Endothelial cell of umbilical vein (primary cell): ENCODE results near the gene BMP2. TPM values are rescaled to one million over a fixed set of nuclear protein-coding genes. Genes with fewer than 3 reads are reported as not detected.

Experiments used
- BruUV-seq: library from RNA; stranded (reverse); fragments of 400-500 nt; replicated peaks from 2 replicates; lab custom pipeline; 2021; lab: Mats Ljungman, UMichigan
- CTCF ChIA-PET: fragments of 300-600, 350-600 bp; sonication (Branson Sonifier 250); formaldehyde crosslinking; loops from one replicate; lab custom pipeline; 2021; ENCODE audit warnings: antibody characterized with exemption, inconsistent platforms; lab: Charles Lee
- POLR2A ChIA-PET: fragments of 300-600, 350-600 bp; sonication (Branson Sonifier 250); formaldehyde crosslinking; loops from one replicate; lab custom pipeline; 2021; ENCODE audit warnings: antibody characterized with exemption, inconsistent platforms; lab: Charles Lee
- DNase-seq: peaks from one replicate; pipeline ENCODE4 v3.0.0-alpha.2; 2011; ENCODE audit warnings: low read depth, low spot score
- FAIRE-seq: peaks from 2 replicates; lab custom pipeline; 2011; peaks lifted over from hg19 to GRCh38; lab: Jason Lieb, UNC
- H2AFZ ChIP-seq: 2 replicates; pipeline ENCODE4 v1.6.0; 2012; ENCODE audit warnings: low read depth, low read length, control low read depth, inconsistent platforms
- H3K27ac ChIP-seq: 2 replicates; pipeline ENCODE4 v1.5.1; 2011; ENCODE audit warnings: low read depth, mild to moderate bottlenecking, control low read depth, low read length, moderate library complexity; ENCODE audit not compliant: insufficient read depth
- H3K27me3 ChIP-seq, 2 experiments: 2 replicates each; pipeline versions ENCODE4 v1.6.0 to v1.6.1; 2011; ENCODE audit warnings: low read length in 2 of 2, mixed read lengths in 1 of 2; ENCODE audit not compliant: control insufficient read depth in 2 of 2, insufficient read depth in 2 of 2
- H3K36me3 ChIP-seq, 2 experiments: 2 replicates in 1 of 2; 3 replicates in 1 of 2; pipeline ENCODE4 v1.5.1; 2011; ENCODE audit warnings: low read length in 2 of 2, mild to moderate bottlenecking in 1 of 2, moderate library complexity in 1 of 2; ENCODE audit not compliant: control insufficient read depth in 2 of 2, insufficient read depth in 2 of 2; ENCODE audit errors: extremely low read depth in 1 of 2
- H3K4me1 ChIP-seq: 3 replicates; pipeline ENCODE4 v1.5.1; 2011; ENCODE audit warnings: mild to moderate bottlenecking, low read length; ENCODE audit not compliant: control insufficient read depth, insufficient read depth; ENCODE audit errors: extremely low read depth
- H3K4me2 ChIP-seq: 2 replicates; pipeline ENCODE4 v1.6.1; 2011; ENCODE audit warnings: low read length, control low read depth, mixed read lengths; ENCODE audit not compliant: insufficient read depth
- H3K4me3 ChIP-seq, 3 experiments: fragments of 200-600 bp in 1 of 3; sonication (generic), shearing (Covaris generic) in 1 of 3; replicated peaks in 1 of 3; 2 replicates each; pipeline ENCODE4 v1.5.1; 2011 to 2016; ENCODE audit warnings: control low read depth in 3 of 3, low read length in 3 of 3, mild to moderate bottlenecking in 2 of 3, inconsistent platforms in 1 of 3, low read depth in 1 of 3, moderate library complexity in 1 of 3; ENCODE audit not compliant: insufficient read depth in 1 of 3
- H3K79me2 ChIP-seq: 2 replicates; pipeline ENCODE4 v1.6.0; 2012; ENCODE audit warnings: low read length, inconsistent platforms; ENCODE audit not compliant: control insufficient read depth, insufficient read depth
- H3K9ac ChIP-seq: replicated peaks from 2 replicates; pipeline ENCODE3; 2011; ENCODE audit warnings: low read length, control low read depth; ENCODE audit not compliant: insufficient read depth; ENCODE audit errors: extremely low read depth
- H3K9me1 ChIP-seq: replicated peaks from 3 replicates; pipeline ENCODE4 v1.6.0; 2011; ENCODE audit warnings: mild to moderate bottlenecking, low read length; ENCODE audit not compliant: control insufficient read depth, insufficient read depth; ENCODE audit errors: extremely low read depth
- H3K9me3 ChIP-seq: replicated peaks from 2 replicates; pipeline ENCODE4 v1.5.1; 2012; ENCODE audit warnings: low read length, inconsistent platforms; ENCODE audit not compliant: control insufficient read depth, insufficient read depth
- H4K20me1 ChIP-seq: replicated peaks from 2 replicates; pipeline ENCODE3; 2011; ENCODE audit warnings: mild to moderate bottlenecking, low read length; ENCODE audit not compliant: control insufficient read depth, insufficient read depth; ENCODE audit errors: extremely low read depth
- EZH2 ChIP-seq: IDR thresholded peaks from 2 replicates; pipeline ENCODE4 v1.6.1; 2012; ENCODE audit warnings: borderline replicate concordance, low read depth, mild to moderate bottlenecking, moderate library complexity, low read length, inconsistent platforms; ENCODE audit not compliant: severe bottlenecking
- FOS ChIP-seq: IDR thresholded peaks from 2 replicates; pipeline ENCODE4 v1.6.1; 2011; ENCODE audit warnings: mild to moderate bottlenecking, low read length, moderate library complexity, borderline replicate concordance; ENCODE audit not compliant: insufficient read depth
- GATA2 ChIP-seq: IDR thresholded peaks from 2 replicates; pipeline ENCODE4 v1.7.0; 2011; ENCODE audit warnings: low read depth, mild to moderate bottlenecking, moderate library complexity, mixed read lengths, low read length; ENCODE audit not compliant: insufficient read length, insufficient read depth
- JUN ChIP-seq: IDR thresholded peaks from 2 replicates; pipeline ENCODE4 v1.6.1; 2011; ENCODE audit warnings: borderline replicate concordance, low read depth; ENCODE audit not compliant: insufficient read length, insufficient read depth
- MYC ChIP-seq: IDR thresholded peaks from one replicate; pipeline ENCODE4 v1.6.1; 2011; ENCODE audit warnings: mild to moderate bottlenecking, low read depth, low read length
- POLR2A ChIP-seq: IDR thresholded peaks from 2 replicates; pipeline ENCODE4 v1.6.1; 2012; ENCODE audit warnings: low read depth, mild to moderate bottlenecking, control low read depth, low read length
- POLR2AphosphoS5 ChIP-seq: IDR thresholded peaks from 2 replicates; pipeline ENCODE4 v1.6.1; 2012; ENCODE audit warnings: low read depth, mild to moderate bottlenecking, control low read depth, low read length, moderate library complexity; ENCODE audit not compliant: insufficient read depth
- dilution Hi-C: fragments of 300-500 bp; cut with MboI; formaldehyde crosslinking; loops from one replicate; pipeline ENCODE4 v1.15.0; 2019; ENCODE audit warnings: low sequenced_read_pairs; ENCODE audit not compliant: extremely low pct_ligation_motif_present
- intact Hi-C: fragments of 100-400 bp; cut with micrococcal nuclease; formaldehyde crosslinking; loops from one replicate; pipeline ENCODE4 v1.10.0; 2022
- polyA plus RNA-seq, 4 experiments: library from polyadenylated mRNA; depleted of rRNA in 3 of 4; stranded (reverse) in 3 of 4; unstranded in 1 of 4; fragments of >200 nt; gene quantifications; 2 replicates each; pipeline versions ENCODE4 v1.2.1 to v1.2.3, GENCODE V29; 2011 to 2012; ENCODE audit warnings: missing spikeins in 1 of 4
- total RNA-seq: library from RNA; stranded (reverse); gene quantifications from 2 replicates; pipeline ENCODE4 v1.2.3, GENCODE V29; 2021
- TF ChIP-seq, protein P1 (sequence below): IDR thresholded peaks from 2 replicates; pipeline ENCODE4 v1.6.1; 2011; ENCODE audit not compliant: insufficient read depth, insufficient read length
- TF ChIP-seq, protein P2 (sequence below), 2 donors: IDR thresholded peaks; 1 replicate in 1 of 2; 2 replicates in 1 of 2; pipeline ENCODE4 v1.5.1; 2011; ENCODE audit warnings: low read length in 2 of 2, mild to moderate bottlenecking in 2 of 2, moderate library complexity in 2 of 2, control low read depth in 1 of 2, inconsistent platforms in 1 of 2, low read depth in 1 of 2; ENCODE audit not compliant: insufficient read depth in 1 of 2; ENCODE audit errors: extremely low read depth in 1 of 2

The BMP2 gene
- total and polyA plus RNA-seq, 2 donors (not counting 3 experiments of a cell fraction or from before 2014, with no cell fraction given) = 7.1 to 15.7 TPM

DNA sequence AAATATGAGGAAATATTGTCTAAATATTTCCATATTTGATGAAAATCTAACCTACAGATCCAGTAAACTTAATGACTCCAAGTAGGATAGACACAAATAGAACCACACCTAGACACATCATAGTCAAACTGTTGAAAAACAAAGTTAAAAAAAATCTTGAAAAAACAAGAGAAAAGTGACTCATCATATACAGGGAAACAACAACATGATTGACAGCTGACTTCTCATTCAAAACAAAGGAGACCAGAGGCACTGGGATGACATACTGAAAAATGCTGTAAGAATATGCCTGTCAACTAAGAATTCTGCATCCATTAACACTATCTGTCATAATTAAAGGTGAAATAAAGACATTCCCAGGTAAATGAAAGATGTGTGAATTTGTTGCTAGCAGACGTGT is 38.8 kb downstream of the BMP2 start:
- dilution Hi-C loops = no loop called here

DNA sequence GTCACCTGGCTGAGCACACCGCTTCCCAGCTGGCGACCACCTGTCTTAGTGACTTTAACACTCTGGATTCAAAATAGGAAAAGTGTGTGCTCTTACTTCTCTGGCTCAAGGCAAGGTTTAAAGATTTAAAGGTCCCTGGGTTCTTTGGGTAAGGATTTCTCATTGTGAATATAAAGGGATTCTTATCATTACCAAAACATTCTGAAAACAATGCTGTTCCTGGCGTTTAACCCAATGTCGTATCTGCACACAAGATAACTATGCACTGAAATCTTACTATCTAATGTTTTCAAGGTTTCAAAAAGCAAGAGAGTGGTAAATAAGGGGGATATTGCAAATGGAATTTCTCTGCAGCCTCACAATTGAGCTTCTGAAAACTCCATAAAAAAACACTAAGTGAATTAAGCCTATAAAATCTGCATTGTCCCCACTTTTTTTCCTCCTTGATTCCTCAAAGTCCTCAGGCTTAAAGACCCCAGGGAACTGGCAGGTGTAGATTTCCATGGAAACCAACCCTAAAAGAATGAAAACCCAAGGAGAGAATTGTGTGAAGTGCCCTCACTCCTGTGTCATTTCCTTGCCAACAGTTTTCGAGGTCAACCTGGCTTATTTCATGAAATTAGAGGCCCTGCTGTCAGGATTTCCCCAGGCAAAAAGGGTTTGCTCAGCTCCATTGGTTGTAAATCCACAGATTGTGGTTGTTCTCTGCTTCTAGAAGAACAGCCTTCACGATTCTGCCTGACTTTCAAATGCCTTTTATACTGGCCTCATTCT is 44.0 kb downstream of the BMP2 start:
- Histone ChIP-seq H3K27me3 (no peaks in the 10 kb centered on the region), H3K79me2 (no peaks in the 10 kb centered on the region), H3K9me1 (no peaks in the 10 kb centered on the region), H3K36me3 (no peaks in the 10 kb centered on the region), H4K20me1 (no peaks in the 10 kb centered on the region), H2AFZ (no peak overlapping the region), H3K4me1 (no peaks in the 10 kb centered on the region), H3K4me3 (no peak overlapping the region), H3K4me2 (no peak overlapping the region), H3K9ac (no peak overlapping the region), H3K27ac (no peak overlapping the region), H3K9me3 (no peaks in the 10 kb centered on the region)
- no peak for TF ChIP-seq FOS
- TF ChIP-seq EZH2 = no peak
- no peak for TF ChIP-seq MYC
- TF ChIP-seq JUN = no peak
- TF ChIP-seq POLR2A = no peak
- TF ChIP-seq, protein P1, sequence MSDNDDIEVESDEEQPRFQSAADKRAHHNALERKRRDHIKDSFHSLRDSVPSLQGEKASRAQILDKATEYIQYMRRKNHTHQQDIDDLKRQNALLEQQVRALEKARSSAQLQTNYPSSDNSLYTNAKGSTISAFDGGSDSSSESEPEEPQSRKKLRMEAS = no peak
- TF ChIP-seq POLR2AphosphoS5 = no peak
- TF ChIP-seq, protein P2, sequence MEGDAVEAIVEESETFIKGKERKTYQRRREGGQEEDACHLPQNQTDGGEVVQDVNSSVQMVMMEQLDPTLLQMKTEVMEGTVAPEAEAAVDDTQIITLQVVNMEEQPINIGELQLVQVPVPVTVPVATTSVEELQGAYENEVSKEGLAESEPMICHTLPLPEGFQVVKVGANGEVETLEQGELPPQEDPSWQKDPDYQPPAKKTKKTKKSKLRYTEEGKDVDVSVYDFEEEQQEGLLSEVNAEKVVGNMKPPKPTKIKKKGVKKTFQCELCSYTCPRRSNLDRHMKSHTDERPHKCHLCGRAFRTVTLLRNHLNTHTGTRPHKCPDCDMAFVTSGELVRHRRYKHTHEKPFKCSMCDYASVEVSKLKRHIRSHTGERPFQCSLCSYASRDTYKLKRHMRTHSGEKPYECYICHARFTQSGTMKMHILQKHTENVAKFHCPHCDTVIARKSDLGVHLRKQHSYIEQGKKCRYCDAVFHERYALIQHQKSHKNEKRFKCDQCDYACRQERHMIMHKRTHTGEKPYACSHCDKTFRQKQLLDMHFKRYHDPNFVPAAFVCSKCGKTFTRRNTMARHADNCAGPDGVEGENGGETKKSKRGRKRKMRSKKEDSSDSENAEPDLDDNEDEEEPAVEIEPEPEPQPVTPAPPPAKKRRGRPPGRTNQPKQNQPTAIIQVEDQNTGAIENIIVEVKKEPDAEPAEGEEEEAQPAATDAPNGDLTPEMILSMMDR (IDR thresholded peaks at IDR 0.05; ENCODE audit: extremely low read depth in 1 of 2, insufficient read depth in 1 of 2, low read depth in 1 of 2, low read length in 2 of 2) = no peak
- no peak for TF ChIP-seq GATA2
- DNase-seq (peak; percentile 63), FAIRE-seq (no peak)
- ChIA-PET CTCF (interaction anchor here (1.0 to 1.1 kb wide), 2 partner anchors 8 to 31 kb away, joined by 3 read pairs; no protein-coding TSS in a partner anchor), POLR2A (no interaction called here)
- dilution Hi-C loops = no loop called here
- no TSS peak for BruUV-seq
- intact Hi-C loops = no loop called here

More for the DNA sequence above, 38.8 kb downstream of the BMP2 start:
- Histone ChIP-seq H3K27ac (no peak overlapping the region), H3K79me2 (no peaks in the 10 kb centered on the region), H3K4me2 (no peak overlapping the region), H3K9me1 (no peaks in the 10 kb centered on the region), H3K4me1 (no peaks in the 10 kb centered on the region), H3K4me3 (no peak overlapping the region), H3K36me3 (no peaks in the 10 kb centered on the region), H3K9ac (no peak overlapping the region), H3K27me3 (no peaks in the 10 kb centered on the region), H2AFZ (no peak overlapping the region), H3K9me3 (no peaks in the 10 kb centered on the region), H4K20me1 (no peaks in the 10 kb centered on the region)
- TF ChIP-seq, protein P1 = no peak
- TF ChIP-seq JUN = peak; percentile 53
- TF ChIP-seq FOS = peak; percentile 19
- intact Hi-C loops = no loop called here
- POLR2A ChIA-PET = no interaction called here
- CTCF ChIA-PET = no interaction called here
- DNase-seq (no peak), FAIRE-seq (no peak)
- BruUV-seq = no TSS peak
